HG02571 (cell line): Measurements from ENCODE around the gene RAB40AL.
"Not testable (repeated sequence)": the region's sequence is repeated elsewhere in the genome, so short reads cannot be mapped to it uniquely, and the experiment has no call there.

Source experiments
- ATAC-seq: cut with Tn5 transposase; IDR thresholded peaks from one replicate; pipeline ENCODE4 v1.9.1; 2021; ENCODE audit warnings: mild to moderate bottlenecking, moderate library complexity; ENCODE audit not compliant: unreplicated experiment

Gene RAB40AL, protein sequence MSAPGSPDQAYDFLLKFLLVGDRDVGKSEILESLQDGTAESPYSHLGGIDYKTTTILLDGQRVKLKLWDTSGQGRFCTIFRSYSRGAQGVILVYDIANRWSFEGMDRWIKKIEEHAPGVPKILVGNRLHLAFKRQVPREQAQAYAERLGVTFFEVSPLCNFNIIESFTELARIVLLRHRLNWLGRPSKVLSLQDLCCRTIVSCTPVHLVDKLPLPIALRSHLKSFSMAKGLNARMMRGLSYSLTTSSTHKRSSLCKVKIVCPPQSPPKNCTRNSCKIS

DNA sequence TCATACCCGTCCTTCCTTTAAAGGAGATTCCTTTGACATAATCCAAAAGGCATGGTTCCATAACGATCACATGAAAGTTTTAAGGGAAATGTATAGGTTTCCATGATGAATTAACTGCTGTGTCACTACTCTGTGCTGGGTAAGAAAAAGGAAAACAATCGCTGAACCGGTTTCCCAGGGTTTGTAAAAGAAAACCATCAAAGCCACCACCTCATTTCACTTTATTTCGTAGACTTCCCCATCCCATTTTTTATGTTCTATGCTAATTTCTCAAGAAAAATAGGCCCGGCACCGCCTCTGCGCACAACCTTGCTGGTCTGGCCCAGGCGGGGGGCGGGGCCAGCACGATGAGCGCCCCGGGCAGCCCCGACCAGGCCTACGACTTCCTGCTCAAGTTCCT lies at the start of gene RAB40AL:
RAB40AL (plus strand) TSS at position 301 of the 400 bp plus-strand sequence; CDS start at position 348, 47 bp downstream.
- ATAC-seq: not testable (repeated sequence)

DNA sequence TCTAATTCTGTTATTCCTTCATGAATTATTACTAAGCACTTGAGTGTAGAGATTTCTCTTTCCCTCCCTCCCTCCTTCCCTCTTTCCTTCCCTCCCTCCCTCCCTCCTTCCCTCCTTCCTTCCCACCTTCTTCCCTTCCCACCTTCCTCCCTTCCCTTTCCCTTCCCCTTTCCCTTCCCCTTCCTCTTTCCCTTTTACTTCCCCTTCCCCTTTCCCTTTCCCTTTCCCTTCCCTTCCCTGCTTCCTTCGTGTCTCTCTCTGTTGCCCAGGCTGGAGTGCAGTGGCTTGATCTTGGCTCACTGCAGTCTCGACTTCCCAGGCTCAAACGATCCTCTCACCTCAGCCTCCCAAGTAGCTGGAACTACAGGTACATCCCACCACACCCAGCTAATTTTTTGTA lies 49.4 kb upstream of the RAB40AL start:
- ATAC-seq: no peak

DNA sequence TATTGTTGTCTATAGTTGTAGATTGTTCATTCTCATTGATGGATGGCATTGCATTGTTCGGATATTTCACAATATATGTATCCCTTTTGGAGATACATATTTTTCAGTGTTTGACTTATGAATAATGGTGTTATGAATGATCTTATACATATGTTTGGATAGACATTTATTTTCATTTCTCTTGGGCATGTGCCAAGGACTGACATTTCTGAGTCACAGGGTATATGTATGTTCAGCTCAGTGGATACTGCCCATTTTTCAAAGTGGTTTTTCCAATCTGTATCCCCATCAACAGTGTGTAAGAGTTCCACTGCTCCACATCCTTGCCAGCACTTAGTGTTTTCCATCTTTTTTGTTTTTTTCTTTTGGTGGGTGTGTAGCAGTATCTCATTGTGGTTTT lies 45.0 kb upstream of the RAB40AL start:
- no peak for ATAC-seq

DNA sequence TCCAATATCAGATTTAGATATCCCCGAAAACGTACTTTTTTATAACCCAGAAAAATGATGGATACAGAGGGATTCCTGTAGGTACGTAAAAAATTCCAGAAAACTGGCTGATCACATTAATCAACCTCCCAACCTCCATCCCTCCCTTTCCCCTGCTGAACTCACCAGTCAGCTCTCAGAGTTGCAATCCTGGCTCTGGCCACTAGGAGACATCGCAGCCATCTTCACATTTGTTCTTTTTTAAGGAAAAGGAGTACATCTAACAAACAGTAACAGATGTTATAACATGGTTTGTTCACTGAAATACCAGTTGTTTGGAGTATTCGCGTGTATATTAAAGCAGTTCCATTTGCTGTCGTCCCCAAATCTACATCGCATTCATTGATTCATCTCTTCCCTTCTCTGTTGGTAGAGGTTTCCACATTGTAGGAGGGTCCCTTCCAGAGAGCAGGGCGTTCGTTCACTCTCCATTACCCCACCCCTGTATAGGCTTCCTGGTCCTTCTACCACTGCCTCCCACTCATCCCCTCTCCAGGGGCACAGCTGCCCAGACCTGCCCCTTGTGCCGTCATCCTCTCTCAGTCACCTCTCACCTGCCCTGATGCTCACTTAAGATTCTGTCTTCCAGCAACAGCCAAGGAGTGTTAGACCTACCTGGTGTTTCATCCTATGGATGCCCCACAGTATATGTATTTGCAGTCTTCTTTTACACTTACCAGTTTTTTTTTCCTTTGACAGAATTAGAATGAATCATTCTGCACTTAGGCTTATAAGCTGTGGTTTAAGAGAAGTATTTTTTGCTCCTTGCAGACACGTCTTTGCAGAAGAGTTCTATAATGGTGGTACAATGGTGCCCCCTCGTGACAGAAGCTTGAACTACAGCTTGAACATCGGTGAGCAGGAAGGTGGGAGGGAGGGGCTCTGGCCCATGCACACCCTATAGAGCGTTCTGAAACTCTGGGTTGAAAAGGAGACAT lies 36.8 kb upstream of the RAB40AL start:
- peak; percentile 75 for ATAC-seq

DNA sequence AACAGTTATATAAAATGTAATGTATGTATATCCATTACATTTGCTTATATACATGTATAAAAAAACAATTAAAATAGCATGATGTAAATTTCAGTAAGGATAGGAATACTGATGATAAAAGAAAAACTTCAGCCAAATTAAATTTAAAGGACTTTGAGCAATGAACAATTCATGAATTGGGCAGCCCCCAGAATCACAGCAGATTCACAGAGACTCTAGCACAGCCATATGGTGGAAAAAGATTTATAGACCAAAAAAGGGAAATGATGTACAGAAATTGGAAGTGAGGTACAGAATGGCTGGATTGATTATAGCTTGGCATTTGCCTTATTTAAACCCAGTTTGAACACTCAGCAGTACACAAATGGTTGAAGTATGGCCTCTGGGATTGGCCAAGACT lies 34.7 kb upstream of the RAB40AL start:
- no peak for ATAC-seq

DNA sequence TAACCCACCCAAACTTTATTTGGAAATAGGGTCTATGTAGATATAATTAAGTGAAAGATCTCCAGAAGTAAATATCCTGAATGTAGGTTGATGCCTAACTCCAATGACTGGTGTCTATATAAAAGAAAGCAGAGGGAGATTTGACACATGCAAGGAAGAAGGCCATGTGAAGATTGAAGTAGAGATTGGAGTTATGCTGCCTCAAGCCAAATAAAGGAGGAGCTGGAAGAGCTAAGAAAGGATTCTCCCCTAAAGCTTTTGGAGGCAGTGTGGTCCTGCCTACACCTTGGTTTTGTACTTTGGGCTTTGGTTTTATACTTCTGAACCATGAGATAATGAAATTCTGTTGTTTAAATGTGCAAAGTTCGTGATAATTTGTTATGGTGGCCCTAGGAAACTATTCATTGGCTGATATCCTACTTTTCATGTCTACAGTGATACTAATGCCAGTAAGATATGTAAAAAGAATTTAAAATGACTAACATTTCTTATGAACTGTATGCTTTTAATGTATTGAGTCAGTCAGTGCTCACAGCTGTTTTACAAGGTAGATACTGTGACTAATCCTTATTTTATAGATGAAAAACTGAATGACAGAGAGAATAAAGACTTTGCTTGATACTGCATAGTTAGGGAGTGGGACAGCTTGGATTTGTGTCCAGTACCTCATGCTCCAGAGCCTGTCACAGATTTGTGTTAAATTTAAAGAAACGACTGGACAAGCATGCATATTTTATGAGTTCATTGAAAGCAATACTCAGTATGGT lies 5.9 kb upstream of the RAB40AL start:
- no peak for ATAC-seq

DNA sequence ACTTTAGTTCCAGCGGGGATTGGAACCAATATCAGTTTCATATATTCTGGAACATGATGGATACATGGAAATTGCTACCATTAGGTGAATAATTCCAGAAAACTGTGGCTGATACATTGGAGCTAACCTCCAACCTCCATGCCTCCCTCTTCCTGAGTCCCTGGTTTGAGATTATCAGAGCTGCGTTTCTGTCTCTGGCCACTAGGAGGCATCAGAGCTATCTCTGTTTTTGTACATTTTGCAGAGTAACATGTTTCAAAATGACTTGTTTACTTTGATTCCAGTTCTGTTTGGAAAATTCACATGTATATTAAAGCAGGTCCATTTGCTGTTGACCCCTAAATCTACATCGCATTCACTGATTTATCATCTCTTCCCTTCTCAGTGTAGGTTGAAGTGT lies 2.4 kb upstream of the RAB40AL start:
- no peak for ATAC-seq

DNA sequence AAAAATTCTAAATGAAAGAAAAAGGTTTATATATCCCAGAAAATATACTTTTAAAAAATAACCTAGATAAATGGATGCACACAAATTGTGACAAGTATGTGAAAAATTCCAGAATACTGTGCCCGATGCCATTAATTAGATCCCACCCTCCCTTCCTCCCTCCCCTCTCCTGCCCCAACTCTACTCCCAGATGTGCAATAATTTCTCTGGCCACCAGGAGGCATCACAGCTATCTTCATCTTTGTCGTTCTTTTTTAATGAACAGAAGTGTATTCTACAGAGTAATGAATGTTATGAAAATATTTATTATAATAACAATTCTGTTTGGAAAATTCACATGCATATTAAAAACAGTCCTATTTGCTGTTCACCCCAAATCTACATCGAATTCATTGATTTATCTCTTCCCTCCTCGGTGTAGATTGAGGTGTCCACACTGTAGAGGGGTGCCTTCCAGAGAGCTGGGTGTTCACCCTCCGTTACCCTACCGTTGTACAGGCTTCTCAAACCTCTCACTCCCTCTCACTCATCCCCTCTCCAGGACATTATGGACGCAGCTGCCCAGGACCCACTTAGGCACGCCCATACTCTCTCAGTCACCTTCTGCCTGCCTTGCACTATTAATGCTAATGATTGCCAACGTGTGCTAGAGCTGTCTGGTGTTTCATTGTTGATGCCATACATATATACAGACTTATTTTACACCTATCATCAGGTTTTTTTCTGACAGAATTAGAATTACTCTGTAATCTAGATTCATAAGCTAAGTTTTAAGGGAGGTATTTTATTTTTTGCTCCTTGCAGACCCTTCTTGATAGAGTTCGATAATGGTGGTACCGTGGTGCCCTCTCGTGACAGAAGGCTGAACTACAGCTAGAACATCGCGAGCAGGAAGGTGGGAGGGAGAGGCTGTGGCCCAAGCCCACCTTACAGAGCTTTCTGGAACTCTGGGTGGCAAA lies 14.1 kb downstream of the RAB40AL start:
- ATAC-seq: peak; percentile 70

DNA sequence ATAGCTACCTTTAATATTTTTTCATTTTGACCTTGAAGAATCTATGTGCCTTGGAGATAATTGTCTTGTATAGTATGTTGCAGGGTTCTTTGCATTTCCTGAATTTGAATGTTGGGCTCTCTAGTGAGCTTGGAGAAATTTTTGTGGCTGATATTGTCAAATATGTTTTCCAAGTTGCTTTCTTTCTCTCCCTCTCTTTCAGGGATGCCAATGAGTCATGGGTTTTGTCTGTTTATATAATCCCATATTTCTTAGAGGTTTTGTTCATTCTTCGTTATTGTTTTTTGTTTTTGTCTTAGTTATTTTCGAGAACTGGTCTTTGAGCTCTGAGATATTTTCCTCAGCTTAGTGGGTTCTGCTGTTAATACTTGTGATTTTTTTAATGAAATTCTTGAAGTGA lies 20.7 kb downstream of the RAB40AL start:
- ATAC-seq: no peak

DNA sequence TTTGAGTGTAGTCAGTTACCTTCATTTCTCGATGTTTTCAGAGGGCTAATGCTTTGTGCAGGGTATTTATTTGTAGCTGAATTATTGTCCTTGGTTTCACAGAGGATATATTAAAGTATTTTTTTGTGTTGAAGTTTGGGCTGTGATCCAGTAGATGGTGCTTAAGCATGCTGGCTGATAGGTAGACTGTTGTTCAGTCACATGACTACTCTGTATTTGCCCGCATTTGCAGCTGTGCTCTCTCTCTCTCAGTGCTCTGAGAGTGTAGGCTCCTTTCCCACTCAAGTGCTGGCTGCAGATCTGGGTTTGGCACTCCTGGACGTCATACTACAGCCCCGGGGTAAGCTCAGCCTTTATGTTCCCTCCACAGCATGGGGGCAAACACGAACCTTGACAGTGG lies 21.7 kb downstream of the RAB40AL start:
- ATAC-seq: no peak

DNA sequence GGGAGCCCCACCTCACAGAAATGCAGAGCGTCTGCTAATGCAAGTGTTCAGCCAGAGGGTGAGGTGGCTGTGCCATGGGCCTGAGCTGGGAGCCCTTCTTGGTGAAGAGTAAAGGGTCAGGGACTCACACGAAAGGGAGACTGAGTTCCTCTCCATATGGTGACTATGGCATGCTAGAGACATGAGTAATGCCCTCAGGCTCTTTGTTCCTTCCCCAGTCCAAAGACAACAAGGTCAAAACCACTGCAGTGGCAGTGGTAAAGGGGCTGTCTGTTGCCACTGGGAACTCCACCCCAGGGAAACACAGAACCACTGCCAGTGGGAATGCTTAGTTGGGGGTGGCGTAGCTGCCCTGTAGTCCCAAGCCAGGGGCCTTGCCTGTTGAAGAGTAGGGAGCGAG lies 22.4 kb downstream of the RAB40AL start:
- no peak for ATAC-seq

DNA sequence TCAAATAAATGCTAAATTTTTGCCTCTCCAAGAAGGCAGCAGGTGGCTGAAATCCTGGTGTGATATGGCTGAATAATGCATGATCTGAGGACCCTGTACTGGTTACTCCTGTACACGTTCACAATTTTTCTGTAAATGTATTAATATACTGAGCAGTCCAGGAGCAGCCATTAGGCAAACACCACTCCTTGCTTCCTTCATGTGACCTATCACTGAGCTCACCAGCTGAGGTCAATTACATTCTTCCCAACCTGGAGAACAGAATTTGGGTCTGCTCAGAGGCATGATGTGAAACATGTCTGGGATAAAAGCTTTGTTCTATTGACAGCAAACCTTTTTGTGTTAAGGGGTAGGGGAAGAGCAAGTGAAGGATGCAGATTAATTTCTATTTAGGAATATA lies 26.9 kb downstream of the RAB40AL start:
- ATAC-seq: no peak

DNA sequence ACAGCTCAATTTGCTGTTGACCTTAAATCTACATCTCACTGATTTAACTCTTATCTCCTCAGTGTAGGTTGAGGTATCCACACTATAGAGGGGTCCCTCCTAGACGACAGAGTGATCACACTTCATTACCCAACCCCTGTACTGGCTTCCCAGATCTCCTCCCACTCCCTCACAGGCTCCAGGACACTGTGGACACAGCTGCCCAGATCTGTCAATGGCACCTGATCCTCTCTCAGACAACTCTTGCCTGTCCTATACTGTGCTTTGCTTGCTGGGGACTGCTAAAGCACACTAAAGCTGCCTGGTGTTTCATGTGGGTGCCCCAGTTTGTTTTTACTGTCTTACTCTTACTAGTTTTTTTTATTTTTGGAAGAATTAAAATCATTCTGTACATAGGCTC lies 27.9 kb downstream of the RAB40AL start:
- no peak for ATAC-seq

DNA sequence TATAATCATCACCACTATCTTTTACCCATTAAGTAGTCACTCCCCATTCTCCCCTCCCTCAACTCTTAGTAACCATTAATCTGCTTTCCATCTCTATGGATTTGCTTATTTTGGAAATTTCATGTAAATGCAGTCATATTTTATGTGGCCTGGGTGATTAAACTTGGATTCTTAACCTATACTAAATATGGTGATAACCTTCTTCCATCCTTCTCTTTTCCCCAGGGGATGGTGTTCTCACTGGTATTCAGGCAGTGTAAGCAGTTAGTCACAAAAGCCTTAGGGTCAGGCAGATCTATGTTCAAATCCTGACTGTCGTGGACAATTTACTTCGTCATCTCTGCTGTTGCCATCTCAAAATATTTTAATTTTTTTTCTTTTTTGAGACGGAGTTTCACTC lies 29.6 kb downstream of the RAB40AL start:
- ATAC-seq: no peak

DNA sequence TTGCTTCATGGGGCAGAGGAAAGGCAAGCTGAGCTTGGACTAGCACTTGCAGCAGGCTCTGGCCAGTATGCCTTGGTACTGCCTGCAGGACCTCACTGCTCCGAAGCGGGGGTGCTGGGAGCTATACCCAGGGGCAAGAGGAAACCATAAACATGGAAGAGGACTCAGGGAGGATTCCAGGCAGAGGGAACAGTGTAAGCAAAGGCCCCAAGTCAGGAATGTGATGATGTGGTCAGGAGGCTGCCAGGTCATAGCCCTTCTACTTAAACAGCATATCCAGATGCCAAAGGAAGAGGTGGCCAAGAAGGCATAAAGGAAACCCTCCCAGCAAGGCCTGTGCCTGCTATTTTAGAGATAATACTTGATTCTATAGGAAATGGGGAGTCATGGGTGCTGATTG lies 31.1 kb downstream of the RAB40AL start:
- no peak for ATAC-seq

DNA sequence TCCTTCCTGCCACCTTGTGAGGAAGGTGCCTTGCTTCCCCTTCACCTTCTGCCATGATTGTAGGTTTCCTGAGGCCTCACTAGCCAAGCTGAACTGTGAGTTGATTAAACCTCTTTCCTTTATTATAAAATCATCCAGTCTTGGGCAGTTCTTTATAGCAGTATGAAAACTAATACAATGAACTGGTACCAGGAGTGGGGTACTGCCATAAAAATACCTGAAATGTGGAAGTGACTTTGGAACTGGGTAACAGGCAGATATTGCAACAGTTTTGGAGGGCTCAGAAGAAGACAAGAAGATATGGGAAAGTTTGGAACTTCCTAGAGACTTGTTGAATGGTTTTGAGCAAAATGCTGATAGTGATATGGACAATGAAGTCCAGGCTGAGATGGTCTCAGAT lies 34.5 kb downstream of the RAB40AL start:
- ATAC-seq: not testable (repeated sequence)

DNA sequence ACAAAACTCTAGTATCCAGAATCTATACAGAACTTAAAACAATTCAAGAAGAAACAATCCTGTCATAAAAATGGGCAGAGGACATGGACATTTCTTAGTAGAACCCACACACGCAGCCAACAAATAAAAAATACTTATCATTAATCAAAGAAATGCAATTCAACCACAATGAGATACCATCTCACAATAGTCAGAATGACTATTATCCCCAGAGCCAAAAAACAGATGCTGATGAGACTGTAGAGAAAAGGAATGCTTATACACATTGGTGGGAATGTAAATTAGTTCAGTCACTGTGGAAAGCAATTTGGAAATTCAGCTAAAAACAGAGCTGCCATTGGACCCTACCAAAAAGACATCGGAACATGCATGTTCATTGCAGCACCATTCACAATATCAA lies 37.9 kb downstream of the RAB40AL start:
- ATAC-seq: no peak

DNA sequence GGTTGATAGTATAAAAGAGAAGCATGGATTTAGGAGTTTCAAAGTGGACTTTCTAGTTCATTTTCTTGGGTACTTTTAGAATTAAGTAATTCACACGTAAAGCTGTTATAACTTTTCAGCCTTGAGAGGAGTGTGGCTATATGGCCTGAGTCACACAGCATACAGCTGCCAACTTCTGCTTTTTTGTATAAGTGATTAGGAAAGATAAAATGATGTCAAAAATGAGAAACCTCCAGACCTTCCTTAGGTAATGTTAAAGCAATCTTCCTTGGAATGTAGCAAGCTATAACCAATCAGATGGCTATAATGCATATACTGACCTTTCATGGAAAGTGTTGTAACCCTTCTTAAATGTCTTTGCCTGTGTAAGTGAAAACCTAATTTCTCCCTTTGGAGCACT lies 39.2 kb downstream of the RAB40AL start:
- no peak for ATAC-seq

DNA sequence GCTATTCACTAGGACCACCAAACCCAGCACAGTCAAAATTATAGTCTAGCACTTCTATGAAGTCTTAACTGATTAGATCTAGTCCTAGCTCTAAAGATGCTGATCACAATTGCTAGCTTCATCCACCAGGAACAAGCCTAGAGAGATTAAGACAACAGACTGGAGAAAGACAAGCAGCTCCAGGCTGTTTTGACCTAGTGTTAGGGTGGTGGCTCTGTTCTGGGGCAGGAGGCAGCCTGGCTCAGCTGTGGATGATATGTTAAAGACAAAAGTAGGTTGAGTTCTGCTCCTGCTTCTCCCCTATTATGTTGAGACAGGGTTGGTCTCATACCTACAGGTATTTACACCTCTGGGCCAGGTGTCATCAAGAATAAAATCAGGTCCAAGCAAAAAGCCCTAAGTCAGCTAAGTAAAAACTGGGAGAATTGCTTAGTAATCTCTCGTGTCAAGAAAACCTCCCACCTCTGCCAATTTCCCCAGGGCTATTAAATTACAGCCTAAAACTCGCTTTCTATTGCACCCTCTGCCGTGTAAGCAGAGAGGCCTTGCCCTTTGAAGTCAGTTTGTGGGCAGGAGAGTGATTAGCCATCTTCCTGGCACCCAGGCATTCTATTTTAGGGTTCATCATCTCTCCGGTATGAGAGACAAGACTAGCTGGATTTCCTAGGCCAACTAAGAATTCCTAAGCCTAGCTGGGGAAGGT lies 39.9 kb downstream of the RAB40AL start:
- ATAC-seq: no peak

DNA sequence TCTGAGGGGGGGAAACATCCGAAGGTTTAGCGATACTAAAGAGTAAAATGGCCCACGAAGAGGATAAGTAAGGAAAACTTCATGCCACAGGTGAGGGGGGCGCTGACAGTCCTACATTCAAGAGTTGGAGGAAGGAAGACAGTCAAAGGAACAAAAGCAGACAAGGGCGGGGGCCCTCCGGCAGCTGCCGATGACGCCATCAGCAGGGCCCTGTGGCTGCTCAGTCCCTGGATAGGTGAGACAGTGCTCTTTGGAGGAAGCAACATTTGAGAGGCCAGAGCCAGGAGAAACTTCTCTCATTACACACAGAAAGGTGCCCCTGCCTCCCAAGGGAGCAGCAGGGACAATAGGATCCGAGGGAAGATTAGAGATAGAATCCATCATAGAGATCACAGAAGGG lies 41.5 kb downstream of the RAB40AL start:
- ATAC-seq: no peak
